GM23248 (cell line): ENCODE measurements around the gene ZBTB42.

Source experiments
- EZH2 ChIP-seq: fragments of 200-600 bp; sonication (generic); IDR thresholded peaks from 2 replicates; pipeline ENCODE4 v1.6.1; 2018; ENCODE audit warnings: antibody characterized with exemption, mild to moderate bottlenecking; ENCODE audit not compliant: insufficient read depth, poor library complexity, severe bottlenecking
- EZH2phosphoT487 ChIP-seq: fragments of 200-600 bp; sonication (generic); IDR thresholded peaks from 2 replicates; pipeline ENCODE4 v1.6.1; 2018; ENCODE audit warnings: antibody characterized with exemption, moderate library complexity, mild to moderate bottlenecking, low read depth; ENCODE audit not compliant: insufficient read depth

- TF ChIP-seq EZH2 (no peak), EZH2phosphoT487 (no peak)
Observed at GRCh38 chr14:104826189-104826860, 25.4 kb downstream of the ZBTB42 start.
